Testis (tissue), 2 donors: ENCODE data around the gene OOSP4B.

Experiments used
- POLR2A ChIP-seq: fragments of 450-650 bp; IDR thresholded peaks from one replicate; pipeline ENCODE4 v1.6.1; 2017; ENCODE audit warnings: antibody characterized with exemption, mild to moderate bottlenecking, moderate library complexity
- TF ChIP-seq, protein P1 (sequence below), 3 experiments: fragments of 450-650 bp in 2 of 3; fragments of 200-600 bp in 1 of 3; sonication (generic) in 1 of 3; IDR thresholded peaks; one replicate each; pipeline ENCODE4 v1.5.1; 2016 to 2019; ENCODE audit warnings: antibody characterized with exemption in 3 of 3, mild to moderate bottlenecking in 2 of 3, moderate library complexity in 1 of 3

GRCh38 chr11:59968395-59968783 lies 48.6 kb upstream of the OOSP4B start:
- TF ChIP-seq, protein P1, sequence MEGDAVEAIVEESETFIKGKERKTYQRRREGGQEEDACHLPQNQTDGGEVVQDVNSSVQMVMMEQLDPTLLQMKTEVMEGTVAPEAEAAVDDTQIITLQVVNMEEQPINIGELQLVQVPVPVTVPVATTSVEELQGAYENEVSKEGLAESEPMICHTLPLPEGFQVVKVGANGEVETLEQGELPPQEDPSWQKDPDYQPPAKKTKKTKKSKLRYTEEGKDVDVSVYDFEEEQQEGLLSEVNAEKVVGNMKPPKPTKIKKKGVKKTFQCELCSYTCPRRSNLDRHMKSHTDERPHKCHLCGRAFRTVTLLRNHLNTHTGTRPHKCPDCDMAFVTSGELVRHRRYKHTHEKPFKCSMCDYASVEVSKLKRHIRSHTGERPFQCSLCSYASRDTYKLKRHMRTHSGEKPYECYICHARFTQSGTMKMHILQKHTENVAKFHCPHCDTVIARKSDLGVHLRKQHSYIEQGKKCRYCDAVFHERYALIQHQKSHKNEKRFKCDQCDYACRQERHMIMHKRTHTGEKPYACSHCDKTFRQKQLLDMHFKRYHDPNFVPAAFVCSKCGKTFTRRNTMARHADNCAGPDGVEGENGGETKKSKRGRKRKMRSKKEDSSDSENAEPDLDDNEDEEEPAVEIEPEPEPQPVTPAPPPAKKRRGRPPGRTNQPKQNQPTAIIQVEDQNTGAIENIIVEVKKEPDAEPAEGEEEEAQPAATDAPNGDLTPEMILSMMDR (IDR thresholded peaks at IDR 0.05): no peak
- TF ChIP-seq POLR2A: no peak
